Jurkat, Clone E6-1 (cell line): ENCODE measurements around the gene TAF8.

Source experiments
- DNase-seq: peaks from one replicate; pipeline ENCODE4 v3.0.0-alpha.2; 2011; ENCODE audit warnings: low read depth, low spot score
- H3K4me3 ChIP-seq: 2 replicates; pipeline ENCODE4 v1.5.1; 2011; ENCODE audit warnings: mild to moderate bottlenecking, low read length, control low read depth, moderate library complexity

Gene TAF8

DNA sequence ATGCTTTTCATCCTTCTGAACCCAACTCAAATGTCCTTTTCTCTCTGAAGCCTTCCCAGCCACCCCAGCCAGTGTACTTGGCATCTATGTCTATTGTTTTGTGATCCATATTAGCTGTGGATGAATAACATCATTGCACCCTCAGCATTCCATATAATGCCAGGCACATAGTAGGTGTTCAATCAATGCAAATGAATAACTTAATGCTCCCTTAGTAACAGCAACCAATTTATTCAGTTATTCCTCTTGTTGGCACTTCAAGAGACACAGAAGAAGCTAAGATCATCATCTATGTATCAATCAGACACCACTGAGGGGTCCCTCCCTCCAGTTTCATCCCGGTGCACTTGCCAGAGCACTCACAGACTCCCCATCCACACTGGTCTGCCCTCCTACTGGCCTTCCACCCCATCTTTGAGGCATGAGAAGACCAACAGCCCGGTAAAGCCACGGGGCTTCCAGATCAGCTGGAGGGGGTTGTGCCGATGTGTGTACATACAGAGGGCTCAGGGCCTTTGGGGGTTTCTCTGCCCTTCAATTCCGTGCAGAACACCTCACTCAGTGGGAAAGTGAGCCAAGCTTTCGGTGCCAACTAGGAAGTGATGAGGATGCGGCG is 2.4 kb upstream of the TAF8 start:
- H3K4me3 ChIP-seq, result peak overlapping the region; percentile 76
- no peak for DNase-seq

DNA sequence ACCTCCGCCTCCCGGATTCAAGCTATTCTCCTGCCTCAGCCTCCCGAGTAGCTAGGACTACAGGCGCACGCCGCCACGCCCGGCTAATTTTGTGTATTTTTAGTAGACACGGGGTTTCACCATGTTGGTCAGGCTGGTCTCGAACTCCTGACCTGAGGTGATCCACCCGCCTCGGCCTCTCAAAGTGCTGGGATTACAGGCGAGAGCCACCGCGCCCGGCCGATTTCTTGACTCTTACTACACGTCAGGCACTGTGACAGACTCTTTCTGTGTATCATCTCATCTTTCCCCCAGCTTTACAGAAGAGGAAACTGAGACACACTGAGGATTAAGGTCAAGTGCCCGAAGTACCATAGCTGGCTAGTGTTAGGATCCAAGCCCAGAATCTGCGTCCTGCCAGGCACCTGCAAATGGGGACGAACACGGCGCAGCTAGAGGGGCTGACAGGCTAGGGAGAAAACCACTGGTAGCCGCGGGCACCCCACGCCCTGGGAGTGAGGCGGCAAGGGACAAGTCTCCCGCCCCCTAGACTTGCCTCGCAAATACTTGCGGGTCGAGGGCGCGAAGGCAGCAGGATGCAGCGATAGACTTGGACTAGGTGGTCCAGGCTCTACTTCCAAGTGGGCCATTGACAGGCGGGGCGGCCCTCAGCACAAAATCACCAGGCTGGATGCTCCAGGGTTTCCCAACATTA is 1.1 kb upstream of the TAF8 start:
- peak overlapping the region; percentile 76 for H3K4me3 ChIP-seq
- DNase-seq, result no peak

DNA sequence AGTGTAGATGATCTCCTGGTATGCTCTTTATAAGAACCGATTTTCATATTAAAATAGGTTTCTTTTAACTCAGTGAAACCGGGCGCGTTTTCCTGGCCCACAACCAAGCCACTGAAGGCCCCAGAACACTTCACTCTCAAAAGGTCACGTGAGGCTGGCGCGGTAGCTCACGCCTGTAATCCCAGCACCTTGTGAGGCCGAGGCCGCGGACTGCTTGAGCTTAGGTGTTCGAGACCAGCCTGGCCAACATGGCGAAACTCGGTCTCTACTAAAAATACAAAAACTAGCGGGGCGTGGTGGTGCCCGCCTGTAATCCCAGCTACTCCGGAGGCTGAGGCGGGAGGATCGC is 402 bp upstream of the TAF8 start:
- peak overlapping the region; percentile 17 for H3K4me3 ChIP-seq
- no peak for DNase-seq

DNA sequence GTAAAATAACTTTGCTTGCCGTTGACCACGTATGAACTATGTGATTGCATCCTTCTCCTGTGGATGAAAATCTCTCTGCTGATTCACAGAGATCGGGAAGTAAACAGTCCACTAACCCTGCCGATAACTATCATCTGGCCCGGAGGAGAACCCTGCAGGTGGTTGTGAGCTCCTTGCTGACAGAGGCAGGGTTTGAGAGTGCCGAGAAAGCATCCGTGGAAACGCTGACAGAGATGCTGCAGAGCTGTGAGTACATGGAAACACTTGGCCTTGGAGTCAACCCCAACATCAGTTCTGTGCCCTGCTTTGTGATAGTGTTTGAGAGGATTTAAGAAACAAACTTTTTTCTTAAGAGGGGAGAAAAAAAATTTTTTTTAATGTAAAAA is 937 bp downstream of the TAF8 start:
- DNase-seq, result no peak

DNA sequence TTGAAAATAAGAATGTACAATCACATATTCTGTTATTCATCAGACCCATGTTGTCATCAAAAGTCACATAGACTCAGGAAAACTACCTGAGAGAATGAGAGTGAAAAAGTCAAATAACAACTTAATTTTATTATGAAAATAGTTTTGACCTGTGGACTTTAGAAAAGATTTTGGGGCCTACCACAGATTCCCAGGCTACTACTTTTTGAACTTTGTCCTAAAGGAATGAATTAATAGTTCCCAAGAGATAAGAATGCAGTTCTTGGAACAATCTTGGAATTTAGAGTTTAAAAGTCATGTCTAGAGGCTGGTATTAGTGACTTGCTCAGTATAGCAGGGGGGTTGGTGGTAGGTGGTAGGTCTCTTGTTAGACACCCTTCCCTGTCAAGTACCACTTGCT is 3.3 kb downstream of the TAF8 start:
- H3K4me3 ChIP-seq, result no peak overlapping the region
- DNase-seq, result no peak

More for the DNA sequence above, 937 bp downstream of the TAF8 start:
- peak overlapping the region; percentile 78 for H3K4me3 ChIP-seq

DNA sequence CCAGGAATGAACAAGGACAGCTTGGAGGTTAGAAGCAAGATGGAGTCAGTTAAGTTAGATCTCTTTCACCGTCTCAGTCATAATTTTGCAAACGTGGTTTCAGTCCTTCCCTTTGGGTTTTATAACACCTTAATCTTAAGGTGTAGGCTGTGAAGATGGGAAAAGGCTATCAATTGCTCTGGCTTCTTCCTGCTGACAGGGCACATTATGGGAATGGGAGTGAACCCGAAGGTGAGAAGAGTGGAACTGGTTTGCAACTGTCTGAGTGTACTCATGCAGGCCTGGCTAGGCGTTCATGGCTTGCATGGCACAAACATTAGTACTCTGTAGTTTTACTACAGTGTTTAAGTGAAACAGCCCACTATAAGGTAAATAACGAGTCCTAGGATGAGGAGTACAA is 9.4 kb downstream of the TAF8 start:
- no peak for DNase-seq
- H3K4me3 ChIP-seq, result no peak overlapping the region

DNA sequence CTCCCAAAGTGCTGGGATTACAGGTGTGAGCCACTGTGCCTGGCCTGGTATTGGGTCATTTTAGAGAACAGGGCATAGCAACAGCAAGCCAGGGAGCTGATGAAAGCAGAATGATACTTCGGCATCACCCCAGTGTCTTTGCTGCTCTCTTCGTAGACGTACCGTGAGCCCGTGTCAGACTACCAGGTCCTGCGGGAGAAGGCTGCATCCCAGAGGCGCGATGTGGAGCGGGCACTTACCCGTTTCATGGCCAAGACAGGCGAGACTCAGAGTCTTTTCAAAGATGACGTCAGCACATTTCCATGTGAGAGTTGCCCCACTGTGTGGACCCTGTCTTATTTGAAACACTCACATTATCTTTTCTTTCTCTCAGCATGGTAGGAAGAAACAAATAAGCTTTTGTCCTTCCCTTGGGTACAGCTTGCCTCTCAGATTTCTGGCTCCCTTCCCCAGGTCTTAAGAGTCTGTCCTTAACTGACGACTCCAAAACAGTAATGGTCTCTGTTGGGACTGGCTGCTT is 15.9 kb downstream of the TAF8 start:
- DNase-seq, result no peak
- H3K4me3 ChIP-seq, result no peak overlapping the region

DNA sequence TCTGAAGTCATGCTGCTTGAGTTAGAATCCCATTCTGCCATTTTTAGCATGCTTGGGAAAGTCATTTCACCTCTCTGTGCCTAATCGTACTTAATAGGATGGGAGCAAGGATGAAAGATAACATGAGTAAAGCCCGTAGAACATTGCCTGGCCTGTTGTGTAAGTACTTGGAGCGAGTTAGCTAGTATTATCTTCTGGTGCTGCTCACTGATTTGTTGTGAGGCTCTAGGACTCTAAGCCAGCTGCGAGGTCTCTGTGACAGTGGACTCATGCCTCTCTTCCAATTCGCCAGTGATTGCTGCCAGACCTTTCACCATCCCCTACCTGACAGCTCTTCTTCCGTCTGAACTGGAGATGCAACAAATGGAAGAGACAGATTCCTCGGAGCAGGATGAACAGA is 17.8 kb downstream of the TAF8 start:
- H3K4me3 ChIP-seq, result no peak overlapping the region
- no peak for DNase-seq

DNA sequence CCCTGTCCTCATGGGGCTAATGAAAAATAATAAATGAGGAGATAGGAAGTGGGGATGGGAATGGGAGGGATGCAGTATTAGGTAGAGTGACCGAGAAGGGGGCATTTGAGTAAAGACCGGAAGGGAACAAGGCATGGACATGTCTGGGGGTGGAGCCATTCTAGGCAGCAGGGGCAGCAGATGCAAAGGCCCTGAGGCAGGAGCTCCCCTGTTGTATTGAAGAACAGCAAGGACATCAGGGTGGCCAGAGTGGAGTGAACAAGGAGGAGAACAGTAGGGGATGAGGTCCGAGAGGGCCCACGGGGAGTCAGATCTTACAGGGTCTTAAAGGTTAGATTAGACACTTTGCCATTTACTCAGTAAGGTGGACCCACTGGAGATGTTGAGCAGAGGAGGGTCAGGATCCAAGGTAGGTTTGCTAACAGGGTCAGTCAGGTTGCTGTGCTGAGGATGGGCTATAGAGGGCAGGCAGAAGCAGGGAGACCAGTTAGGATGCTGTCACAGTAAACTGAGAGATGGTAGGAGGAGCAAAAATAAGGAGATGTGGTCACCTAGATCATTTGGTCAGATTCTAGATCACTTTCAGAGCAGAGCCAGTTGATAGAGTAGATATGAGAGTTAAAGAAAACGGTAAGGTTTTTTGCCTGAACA is 18.7 kb downstream of the TAF8 start:
- DNase-seq, result no peak
- H3K4me3 ChIP-seq, result no peak overlapping the region

DNA sequence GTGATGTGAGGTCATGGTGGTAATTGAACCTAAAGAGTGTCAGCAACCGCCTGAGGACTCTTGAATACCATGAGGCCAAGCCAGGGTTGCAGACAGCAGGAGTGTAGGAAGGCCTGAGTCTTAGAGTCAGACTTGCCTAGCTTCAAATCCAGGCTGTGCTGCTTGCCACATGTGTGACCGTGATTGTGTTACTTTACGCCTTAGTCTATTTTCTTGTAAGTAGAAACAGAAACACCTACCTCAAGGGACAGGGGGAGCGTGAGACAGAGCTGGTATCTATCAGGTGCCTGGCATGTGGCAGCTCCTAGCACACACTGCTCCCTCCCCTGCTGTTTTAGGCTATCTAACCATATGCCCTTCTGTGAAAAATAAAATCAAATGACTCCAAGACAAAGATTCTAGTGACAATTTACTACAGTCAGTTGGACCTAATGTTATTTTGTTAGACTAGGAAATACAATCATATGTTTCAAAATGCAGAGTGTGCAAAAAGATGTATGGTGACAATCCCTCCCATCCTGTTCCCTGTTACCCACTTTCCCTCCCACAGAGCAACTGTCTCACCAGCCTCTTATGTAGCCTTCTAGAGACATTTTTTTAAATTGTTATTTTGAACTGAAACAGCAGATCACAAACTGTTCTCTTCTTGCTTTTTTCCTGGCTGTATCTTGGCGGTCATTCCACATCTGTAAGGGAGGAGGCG is 21.7 kb downstream of the TAF8 start:
- no peak for DNase-seq
- no peak overlapping the region for H3K4me3 ChIP-seq

DNA sequence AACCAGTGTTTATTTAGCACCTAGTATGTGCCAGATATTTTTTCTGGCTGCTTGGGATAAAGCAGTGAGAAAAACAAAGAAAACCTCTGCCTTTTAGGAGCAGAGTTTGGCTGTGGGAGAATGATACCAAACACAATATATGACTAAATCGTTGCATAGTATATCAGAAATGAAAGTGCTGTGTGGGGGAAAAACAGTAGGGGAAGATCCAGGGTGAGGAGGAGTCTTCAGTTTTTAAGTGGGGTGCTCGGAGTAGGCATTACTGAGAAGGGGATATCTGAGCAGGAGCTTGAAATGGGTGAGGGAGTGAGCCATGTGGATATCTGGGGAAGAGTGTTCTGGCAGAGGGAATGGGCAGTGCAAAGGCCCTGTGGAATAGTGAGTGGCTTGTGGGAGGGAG is 23.0 kb downstream of the TAF8 start:
- H3K4me3 ChIP-seq, result no peak overlapping the region
- no peak for DNase-seq

DNA sequence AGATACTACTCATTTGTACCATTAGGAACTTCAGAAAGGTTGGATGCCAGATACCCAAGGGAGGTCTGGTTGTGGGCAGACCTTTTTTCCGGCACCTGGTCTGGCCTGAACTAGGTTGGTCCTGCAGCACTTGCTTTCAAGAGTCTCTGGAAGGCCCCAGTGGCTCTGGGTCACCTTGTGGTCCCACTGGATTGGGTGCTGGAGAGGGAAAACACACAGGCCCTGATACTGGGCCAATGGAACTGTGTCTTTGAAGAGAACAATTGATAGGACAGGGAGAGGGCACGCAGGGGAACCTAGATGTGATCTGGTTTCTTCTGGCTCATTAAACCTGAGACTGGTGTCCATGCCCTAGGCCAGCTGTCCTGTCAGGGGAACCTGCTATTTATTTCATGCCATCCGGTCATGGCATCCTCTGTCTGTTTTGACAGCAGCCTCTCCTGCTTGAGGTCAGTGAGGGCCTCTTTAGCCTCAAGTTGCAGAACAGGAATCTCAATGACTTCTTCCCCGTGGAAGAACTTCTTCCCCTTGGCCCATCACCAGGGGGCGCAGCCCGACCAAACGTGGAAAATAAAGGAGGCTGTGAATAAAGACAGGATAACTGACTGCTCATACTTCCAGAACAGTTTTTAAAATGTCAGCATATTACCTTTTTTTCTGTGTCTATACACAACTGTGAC is 25.0 kb downstream of the TAF8 start:
- no peak overlapping the region for H3K4me3 ChIP-seq
- peak; percentile 45 for DNase-seq

DNA sequence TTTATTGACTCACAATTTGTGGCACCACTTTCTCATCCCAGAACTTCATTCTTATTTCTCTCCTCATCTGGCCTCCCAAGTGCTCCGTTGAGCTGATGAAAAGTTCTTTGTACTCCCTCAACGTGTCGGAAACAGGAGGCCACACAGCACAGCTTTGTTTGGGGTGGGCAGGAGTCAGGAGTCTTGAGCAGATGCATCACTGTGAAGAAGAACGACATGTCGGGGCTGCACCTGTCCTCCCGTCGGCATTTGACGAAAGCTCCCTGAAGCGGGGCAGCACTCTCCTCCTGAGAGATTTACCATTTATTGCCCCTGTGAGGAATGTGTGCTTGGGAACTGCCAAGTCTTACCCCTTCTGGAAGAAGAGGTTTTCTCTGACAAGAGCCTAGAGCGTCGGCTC is 28.1 kb downstream of the TAF8 start:
- H3K4me3 ChIP-seq, result no peak overlapping the region
- DNase-seq, result no peak

DNA sequence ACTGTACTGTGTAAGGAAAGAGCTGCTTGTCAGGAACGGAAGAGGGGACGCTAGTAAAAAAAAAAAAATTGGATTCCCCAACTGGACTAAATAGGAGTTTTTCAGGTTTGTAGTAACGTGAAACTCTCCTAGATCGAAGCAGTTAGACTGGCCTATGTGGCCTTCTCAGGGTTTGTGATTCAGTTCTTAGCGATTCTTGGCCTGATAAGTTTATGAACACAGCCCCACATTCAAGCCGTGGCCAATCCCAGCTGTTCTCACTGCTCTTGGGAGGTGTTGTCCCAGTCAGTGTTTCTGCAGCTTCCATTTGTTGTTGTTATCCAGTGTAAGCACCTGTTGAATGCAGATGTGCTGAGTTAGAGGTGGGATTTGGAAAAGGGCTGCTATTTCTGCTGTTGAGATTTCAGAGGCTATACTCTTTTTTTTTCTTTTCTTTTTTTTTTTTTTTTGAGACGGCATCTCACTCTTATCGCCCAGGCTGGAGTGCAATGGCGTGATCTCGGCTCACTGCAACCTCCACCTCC is 29.7 kb downstream of the TAF8 start:
- no peak overlapping the region for H3K4me3 ChIP-seq
- DNase-seq, result no peak

DNA sequence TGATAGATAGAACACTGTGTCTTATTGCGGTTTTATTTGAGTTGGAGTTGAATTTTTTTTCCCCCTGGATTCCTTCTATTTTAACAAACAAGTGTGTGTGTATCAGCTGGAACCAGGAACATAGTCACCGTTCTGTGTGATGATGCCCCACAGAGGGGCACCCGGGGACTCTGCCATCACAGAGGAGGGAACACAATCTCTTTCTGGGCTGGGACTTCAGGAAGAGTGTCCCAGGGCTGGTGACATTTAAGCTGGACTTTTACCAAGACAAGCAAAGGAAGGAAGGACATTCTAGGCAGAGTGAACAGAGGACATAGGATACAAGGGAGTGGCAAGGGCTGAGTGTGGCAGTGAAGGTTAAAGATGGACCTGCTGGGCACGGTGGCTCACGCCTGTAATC is 33.2 kb downstream of the TAF8 start:
- no peak for DNase-seq
- no peak overlapping the region for H3K4me3 ChIP-seq

DNA sequence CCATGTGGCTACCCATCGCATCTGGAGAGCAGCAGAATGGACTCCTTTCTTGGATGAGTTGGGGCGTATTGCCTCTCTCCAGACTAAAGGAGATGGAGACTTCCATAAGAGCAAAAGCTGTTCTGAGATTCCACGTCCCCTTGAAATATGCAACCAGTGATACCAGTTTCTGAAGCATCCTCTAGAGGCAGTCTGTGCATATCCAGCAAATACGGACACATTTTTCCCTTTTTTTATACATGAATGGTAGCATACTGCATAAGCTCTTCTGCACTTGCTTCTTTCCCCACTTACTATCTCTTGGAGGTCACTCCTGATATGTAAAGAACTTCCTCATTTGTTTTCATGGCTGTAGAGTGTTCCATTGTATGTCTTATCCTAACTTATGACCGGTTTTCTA is 34.6 kb downstream of the TAF8 start:
- no peak overlapping the region for H3K4me3 ChIP-seq
- no peak for DNase-seq

DNA sequence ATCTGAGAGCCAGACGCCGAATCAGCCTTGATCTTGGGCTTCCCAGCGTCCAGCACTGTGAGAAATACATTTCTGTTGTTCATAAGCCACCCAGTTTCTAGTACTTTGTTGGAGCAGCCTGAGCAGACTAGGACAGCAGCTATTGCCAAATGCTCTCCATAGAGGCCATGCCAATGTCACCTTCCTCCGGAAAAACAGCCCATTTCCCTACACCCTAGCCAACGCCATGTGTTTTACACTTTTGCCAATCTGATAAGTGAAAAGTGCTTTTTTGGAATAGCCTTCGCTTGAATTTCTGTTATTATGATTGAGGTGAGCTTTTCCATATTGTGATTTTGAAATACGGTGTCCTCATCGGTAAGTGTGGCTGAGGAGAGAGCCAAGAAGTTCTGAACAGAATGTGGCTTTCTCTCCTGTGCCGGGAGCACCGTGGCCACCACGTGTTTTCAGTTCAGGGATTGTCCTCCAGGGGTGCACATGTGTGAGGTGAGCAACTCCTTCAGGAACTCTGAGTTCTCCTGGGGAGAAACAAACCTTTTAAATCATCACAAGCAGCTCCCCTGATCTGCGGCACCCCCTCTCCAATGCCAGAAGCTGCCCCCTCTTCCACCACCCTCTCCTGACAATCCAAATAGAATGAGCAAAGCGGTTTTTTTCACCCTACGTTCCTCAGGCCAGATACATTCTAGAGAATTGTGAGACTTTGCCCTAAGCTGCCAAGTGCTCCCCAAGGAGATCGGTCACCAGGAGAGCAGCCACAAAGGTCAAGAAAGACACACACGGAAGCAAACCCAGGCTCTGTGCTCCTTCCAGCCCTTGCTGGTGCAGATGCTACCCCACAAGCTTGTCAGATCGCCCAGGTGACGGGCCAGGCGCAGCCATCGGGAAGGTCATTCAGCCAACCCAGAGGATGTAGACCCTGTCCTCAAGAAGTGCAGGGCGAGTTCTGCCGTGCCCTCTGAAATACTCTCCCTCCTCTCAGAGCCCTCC is 36.0 kb downstream of the TAF8 start:
- H3K4me3 ChIP-seq, result no peak overlapping the region
- DNase-seq, result no peak

DNA sequence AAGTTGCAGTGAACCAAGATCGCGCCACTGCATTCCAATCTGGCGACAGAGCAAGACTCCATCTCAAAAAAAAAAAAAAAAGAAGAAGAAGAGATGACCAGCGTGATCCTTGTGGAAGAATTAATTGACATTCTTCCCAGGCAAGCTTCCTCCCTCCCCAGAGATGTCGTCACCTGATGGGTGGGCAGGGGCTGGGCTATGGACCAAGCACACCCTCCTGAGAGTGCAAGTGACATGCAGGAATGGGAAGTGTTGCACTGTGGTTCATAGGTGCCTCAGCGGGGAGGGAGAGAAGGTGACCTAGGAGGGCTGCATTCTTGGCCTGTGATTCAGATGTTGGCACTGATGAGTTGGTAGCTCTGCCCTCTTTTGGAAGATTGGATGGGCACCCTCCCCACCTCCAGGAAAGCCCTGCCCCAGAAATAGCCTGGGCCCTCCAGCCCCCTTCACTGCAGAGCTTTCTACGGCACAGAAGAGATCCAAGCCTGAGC is 37.8 kb downstream of the TAF8 start:
- no peak for DNase-seq
- H3K4me3 ChIP-seq, result no peak overlapping the region
